ENCODE measurements around the gene NXPH1.

DNA sequence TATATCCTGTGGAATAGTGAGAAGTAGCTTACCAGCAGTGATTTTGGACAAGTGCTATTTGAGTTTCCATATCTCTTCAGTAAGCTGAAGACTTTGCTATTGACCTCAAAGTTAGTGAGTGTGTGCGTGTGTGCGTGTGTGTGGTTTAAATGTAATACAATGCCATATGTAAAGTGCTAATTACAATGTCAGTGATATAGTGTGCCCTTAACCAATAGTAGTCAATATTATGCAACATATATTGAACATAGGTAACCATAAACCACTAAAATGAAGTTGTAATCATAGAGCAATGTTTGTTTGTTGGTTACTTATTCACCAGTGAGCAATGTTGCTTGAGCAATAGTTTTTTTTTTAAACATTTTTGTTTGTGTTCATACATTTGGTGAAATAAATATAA lies 309.4 kb downstream of the NXPH1 start:
- TF ChIP-seq POLR2A (IDR thresholded peaks at IDR 0.05): no peak
- TF ChIP-seq, protein P1, sequence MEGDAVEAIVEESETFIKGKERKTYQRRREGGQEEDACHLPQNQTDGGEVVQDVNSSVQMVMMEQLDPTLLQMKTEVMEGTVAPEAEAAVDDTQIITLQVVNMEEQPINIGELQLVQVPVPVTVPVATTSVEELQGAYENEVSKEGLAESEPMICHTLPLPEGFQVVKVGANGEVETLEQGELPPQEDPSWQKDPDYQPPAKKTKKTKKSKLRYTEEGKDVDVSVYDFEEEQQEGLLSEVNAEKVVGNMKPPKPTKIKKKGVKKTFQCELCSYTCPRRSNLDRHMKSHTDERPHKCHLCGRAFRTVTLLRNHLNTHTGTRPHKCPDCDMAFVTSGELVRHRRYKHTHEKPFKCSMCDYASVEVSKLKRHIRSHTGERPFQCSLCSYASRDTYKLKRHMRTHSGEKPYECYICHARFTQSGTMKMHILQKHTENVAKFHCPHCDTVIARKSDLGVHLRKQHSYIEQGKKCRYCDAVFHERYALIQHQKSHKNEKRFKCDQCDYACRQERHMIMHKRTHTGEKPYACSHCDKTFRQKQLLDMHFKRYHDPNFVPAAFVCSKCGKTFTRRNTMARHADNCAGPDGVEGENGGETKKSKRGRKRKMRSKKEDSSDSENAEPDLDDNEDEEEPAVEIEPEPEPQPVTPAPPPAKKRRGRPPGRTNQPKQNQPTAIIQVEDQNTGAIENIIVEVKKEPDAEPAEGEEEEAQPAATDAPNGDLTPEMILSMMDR (IDR thresholded peaks at IDR 0.05): no peak

All from lower leg skin (tissue), 3 donors.